ENCODE measurements around the gene HSPBAP1. TPM values are rescaled to one million over a fixed set of nuclear protein-coding genes. Genes with fewer than 3 reads are reported as not detected.

HSPBAP1 gene
- total and polyA plus RNA-seq, 11 donors = 2.6 to 6.4 (median 3.7) TPM

- Histone ChIP-seq H3K4me1 (no peaks in the 10 kb centered on the region), H3K36me3 (peaks cover 0 to 66% (median 0%) of the 10 kb centered on the region in 9 donors), H3K9me3 (no peaks in the 10 kb centered on the region), H3K27ac (no peak overlapping the region), H3K27me3 (no peaks in the 10 kb centered on the region), H3K4me3 (no peak overlapping the region)
- ATAC-seq (no peak), DNase-seq (no peak)
- intact Hi-C loops (cut with DNase I) = no loop called here
- TF ChIP-seq POLR2A (IDR thresholded peaks at IDR 0.05) = no peak
Observed at GRCh38 chr3:122695927-122696561, 97.6 kb downstream of the HSPBAP1 start.

- Histone ChIP-seq H3K36me3 (peaks cover 0 to 66% (median 0%) of the 10 kb centered on the region in 9 donors), H3K4me1 (no peaks in the 10 kb centered on the region), H3K9me3 (no peaks in the 10 kb centered on the region), H3K27ac (no peak overlapping the region), H3K4me3 (no peak overlapping the region), H3K27me3 (no peaks in the 10 kb centered on the region)
- DNase-seq = no peak
- ATAC-seq = no peak
- WGBS, 4 donors = 82 to 86% (median 84%) methylated on average over 7 of the region's 7 CpGs
- TF ChIP-seq, protein P1, sequence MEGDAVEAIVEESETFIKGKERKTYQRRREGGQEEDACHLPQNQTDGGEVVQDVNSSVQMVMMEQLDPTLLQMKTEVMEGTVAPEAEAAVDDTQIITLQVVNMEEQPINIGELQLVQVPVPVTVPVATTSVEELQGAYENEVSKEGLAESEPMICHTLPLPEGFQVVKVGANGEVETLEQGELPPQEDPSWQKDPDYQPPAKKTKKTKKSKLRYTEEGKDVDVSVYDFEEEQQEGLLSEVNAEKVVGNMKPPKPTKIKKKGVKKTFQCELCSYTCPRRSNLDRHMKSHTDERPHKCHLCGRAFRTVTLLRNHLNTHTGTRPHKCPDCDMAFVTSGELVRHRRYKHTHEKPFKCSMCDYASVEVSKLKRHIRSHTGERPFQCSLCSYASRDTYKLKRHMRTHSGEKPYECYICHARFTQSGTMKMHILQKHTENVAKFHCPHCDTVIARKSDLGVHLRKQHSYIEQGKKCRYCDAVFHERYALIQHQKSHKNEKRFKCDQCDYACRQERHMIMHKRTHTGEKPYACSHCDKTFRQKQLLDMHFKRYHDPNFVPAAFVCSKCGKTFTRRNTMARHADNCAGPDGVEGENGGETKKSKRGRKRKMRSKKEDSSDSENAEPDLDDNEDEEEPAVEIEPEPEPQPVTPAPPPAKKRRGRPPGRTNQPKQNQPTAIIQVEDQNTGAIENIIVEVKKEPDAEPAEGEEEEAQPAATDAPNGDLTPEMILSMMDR (IDR thresholded peaks at IDR 0.05) = no peak
- no peak for TF ChIP-seq POLR2A (IDR thresholded peaks at IDR 0.05)
- intact Hi-C loops (cut with DNase I) = no loop called here
Observed at GRCh38 chr3:122694966-122695365, 98.7 kb downstream of the HSPBAP1 start.

DNA sequence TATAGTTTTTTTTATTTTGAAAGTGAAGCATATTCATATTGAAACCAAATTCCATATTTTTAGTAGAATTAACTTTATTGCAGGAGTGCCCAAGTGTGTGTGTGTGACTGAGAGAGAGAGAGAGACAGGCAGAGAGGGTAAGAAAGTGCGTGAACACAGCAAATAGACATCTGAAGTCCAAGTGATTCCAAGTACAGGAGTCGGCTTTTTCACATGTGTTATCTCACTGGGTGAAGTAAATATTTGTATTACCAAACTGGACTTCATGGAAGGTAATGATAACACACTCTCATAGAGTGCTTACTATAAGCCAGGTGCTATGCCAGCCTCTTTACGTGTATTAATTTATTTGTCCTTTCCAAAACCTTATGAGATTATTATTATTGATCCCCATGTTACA, 101.0 kb downstream of the HSPBAP1 start:
- ATAC-seq (no peak), DNase-seq (no peak)
- H3K27me3 ChIP-seq = no peaks in the 10 kb centered on the region
- H3K4me3 ChIP-seq = no peak overlapping the region
- intact Hi-C loops (cut with DNase I) = no loop called here
- WGBS, 4 donors = 83 to 89% (median 85%) methylated on average over 3 of the region's 3 CpGs
- TF ChIP-seq POLR2A (IDR thresholded peaks at IDR 0.05) = no peak
- TF ChIP-seq, protein P1 (IDR thresholded peaks at IDR 0.05) = no peak
- no peaks in the 10 kb centered on the region for H3K9me3 ChIP-seq
- H3K4me1 ChIP-seq = peaks cover 0 to 6% (median 0%) of the 10 kb centered on the region in 12 donors
- peaks cover 0 to 57% (median 0%) of the 10 kb centered on the region in 9 donors for H3K36me3 ChIP-seq
- H3K27ac ChIP-seq = no peak overlapping the region

GRCh38 chr3:122691195-122691594, 102.4 kb downstream of the HSPBAP1 start:
- peaks cover 0 to 59% (median 0%) of the 10 kb centered on the region in 9 donors for H3K36me3 ChIP-seq
- ATAC-seq = no peak
- H3K4me1 ChIP-seq = peaks cover 0 to 6% (median 0%) of the 10 kb centered on the region in 12 donors
- DNase-seq = no peak
- no peaks in the 10 kb centered on the region for H3K9me3 ChIP-seq
- TF ChIP-seq, protein P1 (IDR thresholded peaks at IDR 0.05) = no peak
- no peak for TF ChIP-seq POLR2A (IDR thresholded peaks at IDR 0.05)
- no peaks in the 10 kb centered on the region for H3K27me3 ChIP-seq
- 93 to 97% (median 95%) methylated on average over 4 of the region's 4 CpGs for WGBS, 4 donors
- no peak overlapping the region for H3K4me3 ChIP-seq
- intact Hi-C loops (cut with DNase I) = no loop called here
- H3K27ac ChIP-seq = no peak overlapping the region

- TF ChIP-seq, protein P1 (IDR thresholded peaks at IDR 0.05) = no peak
- no peak for TF ChIP-seq POLR2A (IDR thresholded peaks at IDR 0.05)
- no peaks in the 10 kb centered on the region for H3K27me3 ChIP-seq
- H3K36me3 ChIP-seq = peaks cover 0 to 51% (median 0%) of the 10 kb centered on the region in 9 donors
- no peak overlapping the region for H3K4me3 ChIP-seq
- DNase-seq = no peak
- 92 to 97% (median 94%) methylated on average over 1 of the region's 1 CpG for WGBS, 4 donors
- ATAC-seq = no peak
- no peaks in the 10 kb centered on the region for H3K9me3 ChIP-seq
- intact Hi-C loops (cut with DNase I) = no loop called here
- no peak overlapping the region for H3K27ac ChIP-seq
- peaks cover 0 to 6% (median 0%) of the 10 kb centered on the region in 12 donors for H3K4me1 ChIP-seq
Observed at GRCh38 chr3:122690096-122690495, 103.5 kb downstream of the HSPBAP1 start.

Measured in heart left ventricle (tissue), 16 donors.